Breast epithelium (tissue), 4 donors: ENCODE results near the gene GLE1. TPM values are rescaled to one million over a fixed set of nuclear protein-coding genes. Genes with fewer than 3 reads are reported as not detected.

Experiments used
- DNase-seq, 2 donors: peaks; one replicate each; pipeline ENCODE4 v3.0.0-alpha.2; 2019; ENCODE audit warnings: low spot score in 2 of 2
- H3K27ac ChIP-seq, 2 donors: fragments of 200-600 bp; sonication (generic) in 1 of 2; one replicate each; pipeline ENCODE4 v1.5.1; 2016 to 2019; ENCODE audit warnings: mild to moderate bottlenecking in 1 of 2
- H3K27me3 ChIP-seq, 2 donors: fragments of 200-600 bp; sonication (generic) in 1 of 2; one replicate each; pipeline versions ENCODE4 v1.5.1 to v1.6.0; 2017 to 2019; ENCODE audit warnings: control low read depth in 1 of 2, mild to moderate bottlenecking in 1 of 2
- H3K36me3 ChIP-seq: fragments of 200-600 bp; one replicate; pipeline ENCODE4 v1.5.1; 2019
- H3K4me1 ChIP-seq, 2 donors: fragments of 200-600 bp; sonication (generic); one replicate each; pipeline ENCODE4 v1.5.1; 2016 to 2019; ENCODE audit warnings: control low read depth in 1 of 2
- H3K4me3 ChIP-seq, 3 donors: fragments of 200-600 bp; sonication (generic); 1 replicate in 2 of 3; 2 replicates in 1 of 3; pipeline ENCODE4 v1.5.1; 2016 to 2019; ENCODE audit warnings: mild to moderate bottlenecking in 3 of 3, moderate library complexity in 2 of 3
- H3K9me3 ChIP-seq, 2 donors: fragments of 200-600 bp; sonication (generic) in 1 of 2; one replicate each; pipeline ENCODE4 v1.5.1; 2016 to 2019; ENCODE audit warnings: control low read depth in 1 of 2
- POLR2A ChIP-seq: fragments of 450-650 bp; IDR thresholded peaks from one replicate; pipeline ENCODE4 v1.6.1; 2016; ENCODE audit warnings: antibody characterized with exemption, mild to moderate bottlenecking, moderate library complexity
- POLR2AphosphoS5 ChIP-seq, 3 donors: sonication (generic); formaldehyde crosslinking; IDR thresholded peaks; one replicate each; pipeline ENCODE4 v1.6.1; 2017; ENCODE audit warnings: antibody characterized with exemption in 3 of 3
- intact Hi-C: fragments of 100-400 bp; cut with DNase I; formaldehyde crosslinking; loops from one replicate; pipeline ENCODE4 v1.15.1; 2023; ENCODE audit warnings: low total_unique reads
- total RNA-seq, 3 donors: library from RNA; depleted of rRNA; stranded (reverse); fragments of >200 nt; gene quantifications; one replicate each; pipeline ENCODE4 v1.1.0, GENCODE V29; 2016
- TF ChIP-seq, protein P1 (sequence below), 3 donors: fragments of 450-650 bp; IDR thresholded peaks; one replicate each; pipeline ENCODE4 v1.5.1; 2016 to 2017; ENCODE audit warnings: antibody characterized with exemption in 3 of 3, mild to moderate bottlenecking in 3 of 3, moderate library complexity in 3 of 3

Gene GLE1
- total RNA-seq, 3 donors from 2014 or later = 22.9 to 31.9 (median 26.7) TPM

DNA sequence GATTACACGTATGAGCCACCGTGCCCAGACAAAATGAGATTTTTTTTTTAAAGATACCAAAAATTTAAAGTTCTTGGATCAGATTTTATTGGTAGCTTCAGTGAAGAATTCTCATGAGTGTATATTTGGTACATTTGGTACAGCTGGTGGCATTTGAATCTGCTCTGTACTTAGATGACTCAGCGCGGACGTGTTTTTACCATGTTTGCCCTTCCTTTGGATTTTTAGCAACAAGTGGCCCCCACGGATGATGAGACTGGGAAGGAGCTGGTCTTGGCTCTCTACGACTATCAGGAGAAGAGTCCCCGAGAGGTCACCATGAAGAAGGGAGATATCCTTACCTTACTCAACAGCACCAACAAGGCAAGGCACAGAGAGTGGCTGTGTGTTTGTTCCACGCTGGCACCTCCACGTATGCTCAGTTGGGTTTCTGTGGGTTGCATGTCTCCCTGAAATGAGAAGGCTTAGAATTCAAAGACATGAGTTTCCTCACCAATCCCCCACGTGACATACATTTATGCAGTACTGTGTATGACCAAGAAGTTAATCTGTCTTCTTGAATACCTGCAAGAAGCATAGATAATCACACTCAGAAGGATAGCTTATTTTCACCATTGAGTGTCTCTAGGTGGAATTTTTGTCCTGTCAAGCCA, 84.2 kb downstream of the GLE1 start:
- DNase-seq = no peak
- Histone ChIP-seq H3K36me3 (peaks cover 16% of the 10 kb centered on the region), H3K27ac (no peak overlapping the region), H3K9me3 (no peaks in the 10 kb centered on the region), H3K4me1 (no peaks in the 10 kb centered on the region), H3K27me3 (no peaks in the 10 kb centered on the region), H3K4me3 (no peak overlapping the region)
- intact Hi-C loops = no loop called here
- TF ChIP-seq, protein P1, sequence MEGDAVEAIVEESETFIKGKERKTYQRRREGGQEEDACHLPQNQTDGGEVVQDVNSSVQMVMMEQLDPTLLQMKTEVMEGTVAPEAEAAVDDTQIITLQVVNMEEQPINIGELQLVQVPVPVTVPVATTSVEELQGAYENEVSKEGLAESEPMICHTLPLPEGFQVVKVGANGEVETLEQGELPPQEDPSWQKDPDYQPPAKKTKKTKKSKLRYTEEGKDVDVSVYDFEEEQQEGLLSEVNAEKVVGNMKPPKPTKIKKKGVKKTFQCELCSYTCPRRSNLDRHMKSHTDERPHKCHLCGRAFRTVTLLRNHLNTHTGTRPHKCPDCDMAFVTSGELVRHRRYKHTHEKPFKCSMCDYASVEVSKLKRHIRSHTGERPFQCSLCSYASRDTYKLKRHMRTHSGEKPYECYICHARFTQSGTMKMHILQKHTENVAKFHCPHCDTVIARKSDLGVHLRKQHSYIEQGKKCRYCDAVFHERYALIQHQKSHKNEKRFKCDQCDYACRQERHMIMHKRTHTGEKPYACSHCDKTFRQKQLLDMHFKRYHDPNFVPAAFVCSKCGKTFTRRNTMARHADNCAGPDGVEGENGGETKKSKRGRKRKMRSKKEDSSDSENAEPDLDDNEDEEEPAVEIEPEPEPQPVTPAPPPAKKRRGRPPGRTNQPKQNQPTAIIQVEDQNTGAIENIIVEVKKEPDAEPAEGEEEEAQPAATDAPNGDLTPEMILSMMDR (IDR thresholded peaks at IDR 0.05) = no peak
- TF ChIP-seq POLR2AphosphoS5 (IDR thresholded peaks at IDR 0.05) (no peak), POLR2A (no peak)

Other genes starting within 250 kb of the GLE1 start
- 100 to 1,000 TPM in 1 of 3 donors, 10 to 100 TPM in 2; 87.7 to 121 (median 97.5) TPM for gene GOLGA2, start 228.7 kb upstream of the GLE1 start, total RNA-seq
- 10 to 100 TPM; 25.8 to 39.7 (median 31.4) TPM for gene SWI5, start 228.4 kb upstream of the GLE1 start, total RNA-seq
- gene TRUB2, start 182.3 kb upstream of the GLE1 start, total RNA-seq = 10 to 100 TPM; 11.8 to 19.8 (median 18.0) TPM
- 10 to 100 TPM; 30.2 to 59.7 (median 46.2) TPM for gene COQ4, start 181.9 kb upstream of the GLE1 start, total RNA-seq
- gene SLC27A4, start 164.2 kb upstream of the GLE1 start, total RNA-seq = 10 to 100 TPM; 11.3 to 18.7 (median 15.8) TPM
- 10 to 100 TPM; 21.3 to 24.1 (median 23.8) TPM for gene URM1, start 133.3 kb upstream of the GLE1 start, total RNA-seq
- 10 to 100 TPM; 19.8 to 47.5 (median 30.5) TPM for gene CERCAM, start 83.9 kb upstream of the GLE1 start, total RNA-seq
- 10 to 100 TPM; 23.1 to 27.9 (median 25.1) TPM for gene ODF2, start 48.7 kb upstream of the GLE1 start, total RNA-seq
- 100 to 1,000 TPM; 217 to 264 (median 254) TPM for gene SPTAN1, start 47.9 kb downstream of the GLE1 start, total RNA-seq
- 10 to 100 TPM; 23.7 to 67.0 (median 54.1) TPM for gene DYNC2I2, start 152.1 kb downstream of the GLE1 start, total RNA-seq
- gene SET, start 184.5 kb downstream of the GLE1 start, total RNA-seq = 100 to 1,000 TPM; 142 to 168 (median 158) TPM
- gene PKN3, start 197.8 kb downstream of the GLE1 start, total RNA-seq = 1 to 10 TPM; 2.6 to 8.5 (median 7.0) TPM
- 10 to 100 TPM; 15.7 to 33.7 (median 30.2) TPM for gene ZDHHC12, start 219.4 kb downstream of the GLE1 start, total RNA-seq